Fibroblast of lung (primary cell): Measurements from ENCODE around the gene OSBPL7.

Experiments
- CTCF ChIP-seq, 2 donors: IDR thresholded peaks in 1 of 2; conservative IDR thresholded peaks in 1 of 2; 1 replicate in 1 of 2; 2 replicates in 1 of 2; pipeline ENCODE4 v1.5.1; 2011 to 2012; ENCODE audit warnings: low read length in 2 of 2, control low read depth in 1 of 2, inconsistent platforms in 1 of 2, low read depth in 1 of 2, mild to moderate bottlenecking in 1 of 2
- EZH2 ChIP-seq: IDR thresholded peaks from 2 replicates; pipeline ENCODE4 v1.5.1; 2012; ENCODE audit warnings: low read length, control low read depth, mild to moderate bottlenecking; ENCODE audit errors: missing control alignments

- no peak for TF ChIP-seq CTCF (conservative IDR thresholded peaks at IDR 0.05 in 1 of 2, IDR thresholded peaks at IDR 0.05 in 1 of 2; ENCODE audit: low read depth in 1 of 2, low read length in 2 of 2)
- TF ChIP-seq EZH2: no peak
These were observed 23.8 kb downstream of the OSBPL7 start for GRCh38 chr17:47797797-47798196.
